Activated naive CD4-positive, alpha-beta T cell treated with anti-CD3 and anti-CD28 coated beads for 36 hours (primary cell): ENCODE results near the gene CD300LD. TPM values are rescaled to one million over a fixed set of nuclear protein-coding genes. Genes with fewer than 3 reads are reported as not detected.

Experiments used
- CTCF ChIA-PET: fragments of 350-600 bp; sonication (Branson Sonifier 250); formaldehyde crosslinking; loops from one replicate; lab custom pipeline; 2021; ENCODE audit warnings: antibody characterized with exemption; lab: Charles Lee
- DNase-seq: peaks from one replicate; pipeline ENCODE4 v3.0.0-alpha.2; 2020
- H3K27ac Mint-ChIP-seq: one replicate; pipeline ENCODE4 v1.8.0; 2021; ENCODE audit warnings: mild to moderate bottlenecking, mixed read lengths
- H3K27me3 Mint-ChIP-seq: one replicate; pipeline ENCODE4 v1.8.0; 2021; ENCODE audit warnings: low read depth, mixed read lengths
- H3K36me3 Mint-ChIP-seq: one replicate; pipeline ENCODE4 v1.8.0; 2021; ENCODE audit warnings: low read depth, mixed read lengths
- H3K4me1 Mint-ChIP-seq: one replicate; pipeline ENCODE4 v1.8.0; 2021; ENCODE audit warnings: low read depth, mixed read lengths
- H3K4me3 Mint-ChIP-seq: one replicate; pipeline ENCODE4 v1.8.0; 2021; ENCODE audit warnings: mild to moderate bottlenecking, moderate library complexity, mixed read lengths
- H3K9me3 Mint-ChIP-seq: one replicate; pipeline ENCODE4 v1.8.0; 2021; ENCODE audit warnings: mixed read lengths
- intact Hi-C: fragments of 100-400 bp; cut with micrococcal nuclease; formaldehyde crosslinking; loops from one replicate; pipeline ENCODE4 v1.15.1; 2023
- total RNA-seq, 2 experiments: library from RNA; stranded (reverse); gene quantifications; one replicate each; pipeline ENCODE4 v1.2.3, GENCODE V29; 2021

The CD300LD gene
- total RNA-seq, 2 experiments from 2014 or later: not detected

DNA sequence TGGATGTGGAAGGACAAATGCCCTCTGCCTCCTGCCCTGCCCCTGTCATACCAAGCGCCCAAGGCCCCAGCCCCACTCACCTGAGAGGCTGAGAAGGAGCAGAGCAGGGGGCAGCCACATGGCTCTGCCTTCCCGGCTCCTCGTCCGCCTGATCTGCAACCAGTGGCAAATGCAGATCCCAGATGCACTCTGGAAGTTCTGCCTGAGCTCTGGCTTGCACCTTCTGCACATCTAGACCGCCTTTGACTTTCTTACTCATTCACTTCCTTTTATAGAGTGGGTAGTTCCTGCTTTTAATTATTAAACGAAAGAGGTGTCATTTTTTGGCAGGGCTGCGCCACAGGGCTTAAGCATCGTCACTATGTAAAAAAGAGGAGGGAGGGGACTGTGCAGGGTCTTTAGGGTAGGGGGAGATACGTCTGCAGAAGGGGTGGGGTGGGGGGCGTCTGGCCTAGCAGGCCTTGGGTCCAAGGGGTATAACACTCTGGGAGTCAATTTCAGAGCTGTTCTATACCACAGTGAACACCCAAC lies 60.8 kb downstream of the CD300LD start, which contains the start of gene CD300LB:
Gene CD300LB, minus strand, starts transcription at position 245 of the 531 bp plus-strand sequence. Its CDS starts 125 bp downstream, at position 120.
- intact Hi-C loops: loop anchor here (5.0 kb wide), 1 partner anchor 74 kb away; no protein-coding TSS in a partner anchor
- CTCF ChIA-PET: interaction anchor here (0.6 to 2.9 kb wide), 7 partner anchors 20 to 817 kb away, joined by 3 to 10 read pairs (median 4); partner anchors contain the start of gene GPR142
- peaks cover 2% of the 10 kb centered on the region for H3K4me1 Mint-ChIP-seq
- H3K4me3 Mint-ChIP-seq: no peak within 1 kb of the TSS
- H3K27me3 Mint-ChIP-seq: peaks cover 20% of the 10 kb centered on the region
- DNase-seq: no peak
- H3K27ac Mint-ChIP-seq: no peak within 1 kb of the TSS
- H3K9me3 Mint-ChIP-seq: no peaks in the 10 kb centered on the region
- H3K36me3 Mint-ChIP-seq: no peaks in the 10 kb centered on the region

DNA sequence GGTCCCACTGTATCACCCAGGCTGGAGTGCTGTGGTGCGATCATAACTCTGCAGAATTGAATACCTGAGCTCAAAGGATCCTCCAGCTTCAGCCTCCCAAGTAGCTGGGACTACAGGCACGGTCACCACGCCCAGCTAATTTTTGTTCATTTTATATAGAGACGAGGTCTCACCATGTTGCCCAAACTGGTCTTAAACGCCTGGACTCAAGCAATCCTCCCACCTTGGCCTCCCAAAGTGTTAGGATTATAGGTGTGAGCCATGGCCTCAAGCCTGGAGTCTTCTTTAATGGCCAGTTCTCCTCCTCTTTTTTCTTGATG lies 61.3 kb downstream of the CD300LD start:
- DNase-seq: no peak
- CTCF ChIA-PET: interaction anchor here (0.6 to 2.9 kb wide), 3 partner anchors 152 to 817 kb away, joined by 3 to 10 read pairs (median 6); partner anchors contain the start of gene GPR142
- Mint-ChIP-seq H3K27ac (no peak overlapping the region), H3K4me3 (no peak overlapping the region), H3K9me3 (no peaks in the 10 kb centered on the region), H3K27me3 (peaks cover 21% of the 10 kb centered on the region), H3K4me1 (peaks cover 2% of the 10 kb centered on the region), H3K36me3 (no peaks in the 10 kb centered on the region)
- intact Hi-C loops: loop anchor here (5.0 kb wide), 1 partner anchor 73 kb away; no protein-coding TSS in a partner anchor

Other genes with a start within 250 kb of the CD300LD start
- not detected for gene BTBD17, start 230.4 kb downstream of the CD300LD start, total RNA-seq
- not detected for gene GPR142, start 224.8 kb downstream of the CD300LD start, total RNA-seq
- not detected for gene GPRC5C, start 160.2 kb downstream of the CD300LD start, total RNA-seq
- 1 to 10 TPM; 1.3 to 1.8 TPM for gene CD300A, start 125.6 kb downstream of the CD300LD start, total RNA-seq
- not detected for gene CD300LB, start 60.8 kb downstream of the CD300LD start, total RNA-seq
- gene CD300C, start 46.2 kb downstream of the CD300LD start, total RNA-seq: not detected
- not detected for gene CD300H, start 24.8 kb downstream of the CD300LD start, total RNA-seq
- not detected for gene CD300E, start 31.5 kb upstream of the CD300LD start, total RNA-seq
- not detected for gene CD300LF, start 120.6 kb upstream of the CD300LD start, total RNA-seq
- 1 to 10 TPM; 2.1 to 2.3 TPM for gene RAB37, start 145.0 kb upstream of the CD300LD start, total RNA-seq
- 10 to 100 TPM; 70.8 to 77.6 TPM for gene NHERF1, start 156.3 kb upstream of the CD300LD start, total RNA-seq
- 10 to 100 TPM; 42.1 to 43.9 TPM for gene NAT9, start 184.1 kb upstream of the CD300LD start, total RNA-seq